Cortex of kidney (tissue), 1 donor: ENCODE measurements around the gene RERG.
A peak's percentile ranks its signal among the peaks of the same experiment; 100 is the strongest.
"Not testable (repeated sequence)": the region's sequence is repeated elsewhere in the genome, so short reads cannot be mapped to it uniquely, and the experiment has no call there.

Source experiments
- DNase-seq: peaks from one replicate; lab custom pipeline; 2025; lab: John Stamatoyannopoulos, UW

RERG gene

GRCh38 chr12:15220915-15221885 lies at the start of gene RERG:
TSS of gene RERG (minus strand) at chr12:15221417. CDS start at chr12:15217489, 3,928 bp downstream.
- peak; percentile 9 for DNase-seq

GRCh38 chr12:15270591-15270990 lies 49.4 kb upstream of the RERG start:
- no peak for DNase-seq

GRCh38 chr12:15268927-15269552 lies 47.8 kb upstream of the RERG start:
- no peak for DNase-seq

GRCh38 chr12:15268309-15268708 lies 47.1 kb upstream of the RERG start:
- DNase-seq, result no peak

- no peak for DNase-seq
These were observed 44.7 kb upstream of the RERG start for GRCh38 chr12:15265875-15266274.

GRCh38 chr12:15256761-15257160 lies 35.5 kb upstream of the RERG start:
- DNase-seq, result no peak

GRCh38 chr12:15253990-15254389 lies 32.8 kb upstream of the RERG start:
- no peak for DNase-seq

GRCh38 chr12:15244926-15245325 lies 23.7 kb upstream of the RERG start:
- no peak for DNase-seq

- DNase-seq, result no peak
These were observed 23.1 kb upstream of the RERG start for GRCh38 chr12:15244341-15244740.

GRCh38 chr12:15243102-15243501 lies 21.9 kb upstream of the RERG start:
- DNase-seq, result no peak

- DNase-seq, result no peak
These were observed 19.7 kb upstream of the RERG start for GRCh38 chr12:15240898-15241297.

GRCh38 chr12:15234508-15234907 lies 13.3 kb upstream of the RERG start:
- DNase-seq, result no peak

- DNase-seq, result no peak
These were observed 12.8 kb upstream of the RERG start for GRCh38 chr12:15234011-15234410.

- no peak for DNase-seq
These were observed 11.7 kb upstream of the RERG start for GRCh38 chr12:15232959-15233358.

- no peak for DNase-seq
These were observed 10.3 kb upstream of the RERG start for GRCh38 chr12:15231493-15231892.

GRCh38 chr12:15230751-15231150 lies 9.5 kb upstream of the RERG start:
- no peak for DNase-seq

- no peak for DNase-seq
These were observed 8.9 kb upstream of the RERG start for GRCh38 chr12:15230137-15230536.

- DNase-seq, result no peak
These were observed 5.9 kb upstream of the RERG start for GRCh38 chr12:15227004-15227679.

- DNase-seq, result not testable (repeated sequence)
These were observed 4.6 kb upstream of the RERG start for GRCh38 chr12:15225863-15226218.

GRCh38 chr12:15225136-15225862 lies 4.1 kb upstream of the RERG start:
- DNase-seq, result no peak

- no peak for DNase-seq
These were observed 1.0 kb upstream of the RERG start for GRCh38 chr12:15222219-15222618.

GRCh38 chr12:15220451-15220850 lies 766 bp downstream of the RERG start:
- no peak for DNase-seq
